ENCODE results near the gene FLT3. TPM values are rescaled to one million over a fixed set of nuclear protein-coding genes. Genes with fewer than 3 reads are reported as not detected.
A peak's percentile ranks its signal among the peaks of the same experiment; 100 is the strongest.

The FLT3 gene
- total and polyA plus RNA-seq, 4 donors: 0.14 to 0.84 (median 0.42) TPM

GRCh38 chr13:27954406-27954851 lies 145.9 kb downstream of the FLT3 start:
- H3K9ac ChIP-seq (ENCODE audit: low read depth in 1 of 2, low read length in 2 of 2): peak overlapping the region; percentile 52 to 68
- H3K4me3 ChIP-seq (ENCODE audit: low read depth in 1 of 3, low read length in 3 of 3): peak overlapping the region; percentile 54 to 80 (median 61)
- peak overlapping the region; percentile 84 to 94 for H3K27ac ChIP-seq (ENCODE audit: low read depth in 1 of 2, low read length in 2 of 2)
- no peaks in the 10 kb centered on the region for H3K9me3 ChIP-seq (ENCODE audit: control insufficient read depth in 4 of 4, low read length in 3 of 4)
- no peaks in the 10 kb centered on the region for H3K36me3 ChIP-seq (ENCODE audit: control insufficient read depth in 4 of 4, insufficient read depth in 3 of 4, low read depth in 1 of 4, low read length in 3 of 4)
- no peak for TF ChIP-seq FOXA2 (IDR thresholded peaks at IDR 0.05)
- TF ChIP-seq TAF1 (conservative IDR thresholded peaks at IDR 0.05): no peak
- TF ChIP-seq JUND (IDR thresholded peaks at IDR 0.05): no peak
- TF ChIP-seq MAX (IDR thresholded peaks at IDR 0.05): no peak
- TF ChIP-seq SP1 (IDR thresholded peaks at IDR 0.05): no peak
- TF ChIP-seq GABPA (IDR thresholded peaks at IDR 0.05 in 1 of 2, conservative IDR thresholded peaks at IDR 0.05 in 1 of 2): peak in 1 of 2 donors; percentile 3
- peak; percentile 47 for TF ChIP-seq YY1 (IDR thresholded peaks at IDR 0.05)
- H3K27me3 ChIP-seq (ENCODE audit: control insufficient read depth in 4 of 4, insufficient read depth in 4 of 4, low read length in 3 of 4): no peaks in the 10 kb centered on the region
- WGBS: 2% methylated on average over 56 of the region's 56 CpGs
- DNase-seq (ENCODE audit: low spot score): peak; percentile 53
- H3K4me1 ChIP-seq (ENCODE audit: control insufficient read depth in 4 of 4, insufficient read depth in 4 of 4, low read length in 3 of 4): peaks cover 8 to 17% (median 15%) of the 10 kb centered on the region in 4 donors

GRCh38 chr13:27953676-27954405 lies 146.5 kb downstream of the FLT3 start:
- Histone ChIP-seq H3K4me1 (ENCODE audit: control insufficient read depth in 4 of 4, insufficient read depth in 4 of 4, low read length in 3 of 4) (peaks cover 8 to 17% (median 15%) of the 10 kb centered on the region in 4 donors), H3K27me3 (ENCODE audit: control insufficient read depth in 4 of 4, insufficient read depth in 4 of 4, low read length in 3 of 4) (no peaks in the 10 kb centered on the region), H3K27ac (ENCODE audit: low read depth in 1 of 2, low read length in 2 of 2) (peak overlapping the region; percentile 84 to 94), H3K9me3 (ENCODE audit: control insufficient read depth in 4 of 4, low read length in 3 of 4) (no peaks in the 10 kb centered on the region), H3K9ac (ENCODE audit: low read depth in 1 of 2, low read length in 2 of 2) (peak overlapping the region; percentile 52 to 77), H3K36me3 (ENCODE audit: control insufficient read depth in 4 of 4, insufficient read depth in 3 of 4, low read depth in 1 of 4, low read length in 3 of 4) (no peaks in the 10 kb centered on the region), H3K4me3 (ENCODE audit: low read depth in 1 of 3, low read length in 3 of 3) (peak overlapping the region; percentile 54 to 80 (median 61))
- peak; percentile 81 for DNase-seq (ENCODE audit: low spot score)
- under 1% methylated on average over 71 of the region's 71 CpGs for WGBS
- TF ChIP-seq ZBTB33 (IDR thresholded peaks at IDR 0.05): no peak
- peak in 1 of 2 donors; percentile 28 for TF ChIP-seq GABPA (IDR thresholded peaks at IDR 0.05 in 1 of 2, conservative IDR thresholded peaks at IDR 0.05 in 1 of 2)
- TF ChIP-seq JUND (IDR thresholded peaks at IDR 0.05): no peak
- peak; percentile 68 to 76 for TF ChIP-seq RAD21 (IDR thresholded peaks at IDR 0.05)
- TF ChIP-seq CTCF (IDR thresholded peaks at IDR 0.05; ENCODE audit: low read depth, low read length, missing input control): peak; percentile 87

Small RNAs within 50 kb of the gene (small RNA-seq; reads per million reads assigned to genes)
- gene RN7SL272P: not detected

Other genes starting within 250 kb of the FLT3 start
- under 1 TPM in 1 of 2 donors, not detected in 1; 0.08 TPM for gene PDX1, start 180.6 kb downstream of the FLT3 start, total RNA-seq
- gene PDX1, start 180.6 kb downstream of the FLT3 start, polyA plus RNA-seq: under 1 TPM; 0.10 to 0.16 TPM
- gene CDX2, start 131.3 kb downstream of the FLT3 start, total RNA-seq: not detected
- gene CDX2, start 131.3 kb downstream of the FLT3 start, polyA plus RNA-seq: not detected
- not detected for gene URAD, start 111.9 kb downstream of the FLT3 start, total RNA-seq
- not detected for gene URAD, start 111.9 kb downstream of the FLT3 start, polyA plus RNA-seq
- gene PAN3, start 38.0 kb upstream of the FLT3 start, total RNA-seq: 10 to 100 TPM; 13.1 to 22.8 TPM
- gene PAN3, start 38.0 kb upstream of the FLT3 start, polyA plus RNA-seq: 10 to 100 TPM in 1 of 2 donors, 1 to 10 TPM in 1; 2.9 to 10.2 TPM

Data from liver (tissue), 10 donors.